Measurements from ENCODE around the gene SIL1. TPM values are rescaled to one million over a fixed set of nuclear protein-coding genes. Genes with fewer than 3 reads are reported as not detected.

SIL1 gene
- total and polyA plus RNA-seq, 2 donors (not counting 3 experiments of a cell fraction or from before 2014, with no cell fraction given): 47.6 to 67.2 TPM

DNA sequence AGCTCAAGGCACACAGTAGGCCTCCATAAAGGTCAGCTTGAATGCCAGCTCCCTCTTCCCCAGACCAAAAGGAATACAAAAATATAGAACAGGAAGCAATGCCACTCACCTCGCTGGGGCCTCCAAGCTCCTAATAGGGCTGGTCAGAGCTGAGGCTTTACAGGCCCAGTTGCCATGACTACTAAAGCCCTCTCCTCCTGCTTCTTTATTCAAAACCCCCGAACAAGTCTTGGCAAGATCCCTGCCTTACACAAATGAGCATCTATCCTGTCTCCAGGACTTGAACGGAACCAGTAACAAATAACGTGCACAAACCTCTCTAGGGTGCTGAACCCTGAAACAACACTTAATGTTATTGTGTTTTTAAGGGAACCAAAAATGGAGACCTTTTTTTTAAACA lies 136.3 kb downstream of the SIL1 start:
- no peaks in the 10 kb centered on the region for H3K36me3 ChIP-seq (ENCODE audit: control insufficient read depth in 2 of 2, extremely low read depth in 1 of 2, insufficient read depth in 2 of 2, low read length in 2 of 2)
- intact Hi-C loops (cut with micrococcal nuclease) (no loop called here), dilution Hi-C loops (cut with MboI; ENCODE audit: extremely low pct_ligation_motif_present, low sequenced_read_pairs) (no loop called here)
- no TSS peak for BruUV-seq (replicated peaks)
- no peak overlapping the region for H2AFZ ChIP-seq (ENCODE audit: low read depth, low read length)
- no peak for TF ChIP-seq GATA2 (IDR thresholded peaks at IDR 0.05; ENCODE audit: insufficient read depth, insufficient read length, low read depth, low read length)
- no peak for TF ChIP-seq POLR2AphosphoS5 (IDR thresholded peaks at IDR 0.05; ENCODE audit: insufficient read depth, low read depth, low read length)
- TF ChIP-seq POLR2A (IDR thresholded peaks at IDR 0.05; ENCODE audit: low read depth, low read length): no peak
- TF ChIP-seq, protein P1, sequence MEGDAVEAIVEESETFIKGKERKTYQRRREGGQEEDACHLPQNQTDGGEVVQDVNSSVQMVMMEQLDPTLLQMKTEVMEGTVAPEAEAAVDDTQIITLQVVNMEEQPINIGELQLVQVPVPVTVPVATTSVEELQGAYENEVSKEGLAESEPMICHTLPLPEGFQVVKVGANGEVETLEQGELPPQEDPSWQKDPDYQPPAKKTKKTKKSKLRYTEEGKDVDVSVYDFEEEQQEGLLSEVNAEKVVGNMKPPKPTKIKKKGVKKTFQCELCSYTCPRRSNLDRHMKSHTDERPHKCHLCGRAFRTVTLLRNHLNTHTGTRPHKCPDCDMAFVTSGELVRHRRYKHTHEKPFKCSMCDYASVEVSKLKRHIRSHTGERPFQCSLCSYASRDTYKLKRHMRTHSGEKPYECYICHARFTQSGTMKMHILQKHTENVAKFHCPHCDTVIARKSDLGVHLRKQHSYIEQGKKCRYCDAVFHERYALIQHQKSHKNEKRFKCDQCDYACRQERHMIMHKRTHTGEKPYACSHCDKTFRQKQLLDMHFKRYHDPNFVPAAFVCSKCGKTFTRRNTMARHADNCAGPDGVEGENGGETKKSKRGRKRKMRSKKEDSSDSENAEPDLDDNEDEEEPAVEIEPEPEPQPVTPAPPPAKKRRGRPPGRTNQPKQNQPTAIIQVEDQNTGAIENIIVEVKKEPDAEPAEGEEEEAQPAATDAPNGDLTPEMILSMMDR (IDR thresholded peaks at IDR 0.05; ENCODE audit: extremely low read depth in 1 of 2, insufficient read depth in 1 of 2, low read depth in 1 of 2, low read length in 2 of 2): no peak
- TF ChIP-seq JUN (IDR thresholded peaks at IDR 0.05; ENCODE audit: borderline replicate concordance, insufficient read depth, insufficient read length, low read depth): no peak
- no peaks in the 10 kb centered on the region for H3K9me3 ChIP-seq (replicated peaks; ENCODE audit: control insufficient read depth, insufficient read depth, low read length)
- no peaks in the 10 kb centered on the region for H4K20me1 ChIP-seq (replicated peaks; ENCODE audit: control insufficient read depth, extremely low read depth, insufficient read depth, low read length)
- no peak overlapping the region for H3K4me3 ChIP-seq (replicated peaks in 1 of 3; ENCODE audit: insufficient read depth in 1 of 3, low read depth in 1 of 3, low read length in 3 of 3)
- H3K9ac ChIP-seq (replicated peaks; ENCODE audit: extremely low read depth, insufficient read depth, low read length): no peak overlapping the region
- no peaks in the 10 kb centered on the region for H3K79me2 ChIP-seq (ENCODE audit: control insufficient read depth, insufficient read depth, low read length)
- no peak overlapping the region for H3K27ac ChIP-seq (ENCODE audit: insufficient read depth, low read depth, low read length)
- DNase-seq (ENCODE audit: low read depth, low spot score) (no peak), FAIRE-seq (no peak)
- peaks cover 14% of the 10 kb centered on the region for H3K4me1 ChIP-seq (ENCODE audit: control insufficient read depth, extremely low read depth, insufficient read depth, low read length)
- H3K27me3 ChIP-seq (ENCODE audit: control insufficient read depth in 2 of 2, insufficient read depth in 2 of 2, low read length in 2 of 2): no peaks in the 10 kb centered on the region
- ChIA-PET POLR2A (no interaction called here), CTCF (interaction anchor here (1.0 kb wide), 1 partner anchor 9 kb away, joined by 3 read pairs; no protein-coding TSS in a partner anchor)
- no peak overlapping the region for H3K4me2 ChIP-seq (ENCODE audit: insufficient read depth, low read length)
- H3K9me1 ChIP-seq (replicated peaks; ENCODE audit: control insufficient read depth, extremely low read depth, insufficient read depth, low read length): no peaks in the 10 kb centered on the region

DNA sequence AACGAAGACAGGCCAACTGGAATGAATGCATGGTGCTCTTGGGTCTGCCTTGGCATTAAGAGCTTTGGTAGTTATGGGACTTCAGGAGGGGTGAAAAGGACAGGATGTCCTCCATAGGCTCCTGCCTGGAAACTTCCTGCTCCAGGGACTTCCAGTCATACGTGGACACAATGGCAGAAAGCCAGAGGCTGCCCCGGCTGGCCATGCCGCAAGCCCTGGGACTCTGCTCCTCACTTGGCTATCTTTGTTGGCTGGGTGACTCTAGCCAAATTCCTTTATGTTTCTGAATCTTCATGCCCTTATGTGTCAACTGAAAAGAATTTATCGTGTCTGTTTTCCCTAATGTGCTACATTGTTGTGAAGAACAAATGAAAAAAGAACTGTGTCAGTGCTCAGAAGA lies 136.9 kb downstream of the SIL1 start:
- peak overlapping the region; percentile 18 for H2AFZ ChIP-seq (ENCODE audit: low read depth, low read length)
- no TSS peak for BruUV-seq (replicated peaks)
- H3K27ac ChIP-seq (ENCODE audit: insufficient read depth, low read depth, low read length): peak overlapping the region; percentile 34
- FAIRE-seq: peak; percentile 78
- CTCF ChIA-PET: interaction anchor here (1.0 kb wide), 1 partner anchor 10 kb away, joined by 3 read pairs; no protein-coding TSS in a partner anchor
- POLR2A ChIA-PET: no interaction called here
- intact Hi-C loops (cut with micrococcal nuclease) (no loop called here), dilution Hi-C loops (cut with MboI; ENCODE audit: extremely low pct_ligation_motif_present, low sequenced_read_pairs) (no loop called here)
- H3K9me3 ChIP-seq (replicated peaks; ENCODE audit: control insufficient read depth, insufficient read depth, low read length): no peaks in the 10 kb centered on the region
- TF ChIP-seq JUN (IDR thresholded peaks at IDR 0.05; ENCODE audit: borderline replicate concordance, insufficient read depth, insufficient read length, low read depth) (no peak), MYC (IDR thresholded peaks at IDR 0.05; ENCODE audit: low read depth, low read length) (no peak), POLR2AphosphoS5 (IDR thresholded peaks at IDR 0.05; ENCODE audit: insufficient read depth, low read depth, low read length) (peak; percentile 18)
- H3K9me1 ChIP-seq (replicated peaks; ENCODE audit: control insufficient read depth, extremely low read depth, insufficient read depth, low read length): no peaks in the 10 kb centered on the region
- H4K20me1 ChIP-seq (replicated peaks; ENCODE audit: control insufficient read depth, extremely low read depth, insufficient read depth, low read length): no peaks in the 10 kb centered on the region
- no peaks in the 10 kb centered on the region for H3K79me2 ChIP-seq (ENCODE audit: control insufficient read depth, insufficient read depth, low read length)
- peaks cover 14% of the 10 kb centered on the region for H3K4me1 ChIP-seq (ENCODE audit: control insufficient read depth, extremely low read depth, insufficient read depth, low read length)
- H3K36me3 ChIP-seq (ENCODE audit: control insufficient read depth in 2 of 2, extremely low read depth in 1 of 2, insufficient read depth in 2 of 2, low read length in 2 of 2): no peaks in the 10 kb centered on the region
- DNase-seq (ENCODE audit: low read depth, low spot score): peak; percentile 48
- no peaks in the 10 kb centered on the region for H3K27me3 ChIP-seq (ENCODE audit: control insufficient read depth in 2 of 2, insufficient read depth in 2 of 2, low read length in 2 of 2)
- no peak overlapping the region for H3K9ac ChIP-seq (replicated peaks; ENCODE audit: extremely low read depth, insufficient read depth, low read length)
- no peak overlapping the region for H3K4me3 ChIP-seq (replicated peaks in 1 of 3; ENCODE audit: insufficient read depth in 1 of 3, low read depth in 1 of 3, low read length in 3 of 3)
- peak overlapping the region; percentile 34 for H3K4me2 ChIP-seq (ENCODE audit: insufficient read depth, low read length)
